IMR-90 (cell line): ENCODE measurements around the gene MTOR.

Experiments
- TF ChIP-seq, protein P1 (sequence below): conservative IDR thresholded peaks from 2 replicates; pipeline ENCODE4 v1.5.1; 2012; ENCODE audit warnings: mild to moderate bottlenecking, low read depth, low read length, improper control_type of control experiment
- TF ChIP-seq, protein P2 (sequence below): fragments of 150-350 bp; IDR thresholded peaks from 2 replicates; pipeline ENCODE4 v1.6.1; 2017; ENCODE audit warnings: mild to moderate bottlenecking, antibody characterized with exemption, low read length, low read depth

DNA sequence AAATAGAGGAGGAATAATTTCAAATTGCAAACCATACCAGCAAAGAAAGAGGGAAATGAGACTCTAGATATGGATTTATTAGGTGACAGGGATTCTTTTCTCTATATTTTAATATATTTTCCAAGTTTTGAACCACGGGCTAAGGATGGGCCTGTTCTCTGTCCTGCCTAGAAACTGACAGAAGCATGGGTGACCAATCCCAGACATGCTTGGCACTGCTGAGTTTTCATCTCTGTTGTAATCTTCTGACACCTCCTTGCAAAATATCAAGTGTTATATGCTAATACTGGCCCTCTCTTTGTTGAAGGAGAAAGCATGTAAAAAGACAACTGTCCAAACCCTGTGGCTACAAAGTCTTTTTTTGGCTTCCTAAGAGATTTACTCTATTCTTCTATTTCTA is 74.0 kb downstream of the MTOR start:
- TF ChIP-seq, protein P1, sequence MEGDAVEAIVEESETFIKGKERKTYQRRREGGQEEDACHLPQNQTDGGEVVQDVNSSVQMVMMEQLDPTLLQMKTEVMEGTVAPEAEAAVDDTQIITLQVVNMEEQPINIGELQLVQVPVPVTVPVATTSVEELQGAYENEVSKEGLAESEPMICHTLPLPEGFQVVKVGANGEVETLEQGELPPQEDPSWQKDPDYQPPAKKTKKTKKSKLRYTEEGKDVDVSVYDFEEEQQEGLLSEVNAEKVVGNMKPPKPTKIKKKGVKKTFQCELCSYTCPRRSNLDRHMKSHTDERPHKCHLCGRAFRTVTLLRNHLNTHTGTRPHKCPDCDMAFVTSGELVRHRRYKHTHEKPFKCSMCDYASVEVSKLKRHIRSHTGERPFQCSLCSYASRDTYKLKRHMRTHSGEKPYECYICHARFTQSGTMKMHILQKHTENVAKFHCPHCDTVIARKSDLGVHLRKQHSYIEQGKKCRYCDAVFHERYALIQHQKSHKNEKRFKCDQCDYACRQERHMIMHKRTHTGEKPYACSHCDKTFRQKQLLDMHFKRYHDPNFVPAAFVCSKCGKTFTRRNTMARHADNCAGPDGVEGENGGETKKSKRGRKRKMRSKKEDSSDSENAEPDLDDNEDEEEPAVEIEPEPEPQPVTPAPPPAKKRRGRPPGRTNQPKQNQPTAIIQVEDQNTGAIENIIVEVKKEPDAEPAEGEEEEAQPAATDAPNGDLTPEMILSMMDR: no peak
- TF ChIP-seq, protein P2, sequence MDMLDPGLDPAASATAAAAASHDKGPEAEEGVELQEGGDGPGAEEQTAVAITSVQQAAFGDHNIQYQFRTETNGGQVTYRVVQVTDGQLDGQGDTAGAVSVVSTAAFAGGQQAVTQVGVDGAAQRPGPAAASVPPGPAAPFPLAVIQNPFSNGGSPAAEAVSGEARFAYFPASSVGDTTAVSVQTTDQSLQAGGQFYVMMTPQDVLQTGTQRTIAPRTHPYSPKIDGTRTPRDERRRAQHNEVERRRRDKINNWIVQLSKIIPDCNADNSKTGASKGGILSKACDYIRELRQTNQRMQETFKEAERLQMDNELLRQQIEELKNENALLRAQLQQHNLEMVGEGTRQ: no peak
